ENCODE results near the gene ZDHHC20. TPM values are rescaled to one million over a fixed set of nuclear protein-coding genes. Genes with fewer than 3 reads are reported as not detected.

ZDHHC20 gene
- total and polyA plus RNA-seq, 2 of the 13 experiments (the other 11 are each of a cell fraction or from before 2014, with no cell fraction given): 19.9 to 59.9 TPM

GRCh38 chr13:21361706-21362105 is 97.4 kb downstream of the ZDHHC20 start (continued):
- TF ChIP-seq PREB (CRISPR knock-in tag; IDR thresholded peaks at IDR 0.05) (no peak), THAP11 (CRISPR knock-in tag; IDR thresholded peaks at IDR 0.05) (no peak), ZSCAN5A (CRISPR knock-in tag; IDR thresholded peaks at IDR 0.05; ENCODE audit: borderline replicate concordance) (no peak), NFIC (IDR thresholded peaks at IDR 0.05; ENCODE audit: low read length) (no peak), TFDP1 (CRISPR knock-in tag; IDR thresholded peaks at IDR 0.05; ENCODE audit: borderline replicate concordance) (no peak), ERF (CRISPR knock-in tag; IDR thresholded peaks at IDR 0.05) (no peak), ZBED4 (CRISPR knock-in tag; IDR thresholded peaks at IDR 0.05; ENCODE audit: borderline replicate concordance) (no peak)
